ENCODE data around the gene SMC6. TPM values are rescaled to one million over a fixed set of nuclear protein-coding genes. Genes with fewer than 3 reads are reported as not detected.

The SMC6 gene
- total RNA-seq, 6 experiments from 2014 or later = 13.4 to 17.6 (median 16.6) TPM

DNA sequence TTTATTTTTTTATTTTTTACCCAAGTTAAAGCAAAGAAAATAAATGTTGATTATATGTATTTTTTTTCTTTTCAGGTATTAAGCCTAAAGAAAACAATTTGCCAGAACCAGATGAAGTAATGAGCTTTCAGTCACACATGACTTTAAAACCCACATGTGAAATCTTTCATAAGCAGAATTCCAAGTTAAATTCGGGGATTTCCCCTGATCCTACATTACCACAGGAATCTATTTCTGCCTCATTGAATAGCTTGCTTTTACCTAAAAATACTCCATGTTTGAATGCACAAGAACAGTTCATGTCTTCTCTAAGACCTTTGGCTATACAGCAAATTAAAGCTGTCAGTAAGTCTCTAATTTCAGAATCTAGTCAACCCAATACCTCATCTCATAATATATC is 26.9 kb upstream of the SMC6 start:
- Mint-ChIP-seq H3K4me1 (ENCODE audit: low read depth) (no peaks in the 10 kb centered on the region), H3K27me3 (ENCODE audit: insufficient read depth) (no peaks in the 10 kb centered on the region), H3K4me3 (no peak overlapping the region), H3K27ac (no peak overlapping the region), H3K9me3 (no peaks in the 10 kb centered on the region), H3K36me3 (ENCODE audit: low read depth) (peaks cover 26% of the 10 kb centered on the region)
- TF ChIP-seq CTCF (IDR thresholded peaks at IDR 0.05) = no peak
- DNase-seq = no peak

DNA sequence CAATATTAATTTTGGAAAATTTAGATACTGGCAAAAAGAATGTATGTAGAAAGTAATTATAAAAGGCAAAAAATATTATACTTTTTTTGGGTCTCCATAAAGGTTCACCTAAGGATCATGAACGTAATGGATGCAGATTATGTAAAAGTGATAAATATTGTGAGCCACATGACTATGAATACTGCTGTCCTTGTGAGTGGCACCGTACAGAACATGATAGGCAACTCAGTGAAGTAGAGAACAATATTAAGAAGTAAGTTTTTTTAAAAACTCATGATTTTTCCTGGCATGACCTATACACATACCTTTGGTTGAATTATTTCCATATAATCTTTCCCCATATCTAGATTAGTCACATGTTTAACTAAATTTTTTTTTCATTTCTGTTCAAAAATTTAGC is 18.9 kb upstream of the SMC6 start:
- Mint-ChIP-seq H3K27ac (no peak overlapping the region), H3K4me3 (no peak overlapping the region)

GRCh38 chr2:17771956-17772355 is 18.3 kb upstream of the SMC6 start:
- Mint-ChIP-seq H3K4me1 (ENCODE audit: low read depth) (no peaks in the 10 kb centered on the region), H3K9me3 (no peaks in the 10 kb centered on the region), H3K4me3 (no peak overlapping the region), H3K27me3 (ENCODE audit: insufficient read depth) (no peaks in the 10 kb centered on the region), H3K36me3 (ENCODE audit: low read depth) (peaks cover 12% of the 10 kb centered on the region; the same call in 1 of the 2 replicates), H3K27ac (no peak overlapping the region)
- DNase-seq = no peak
- no peak for TF ChIP-seq CTCF (IDR thresholded peaks at IDR 0.05)

More for the DNA sequence above, 18.9 kb upstream of the SMC6 start:
- no peak for TF ChIP-seq CTCF (IDR thresholded peaks at IDR 0.05)
- Mint-ChIP-seq H3K36me3 (ENCODE audit: low read depth) (peaks cover 12% of the 10 kb centered on the region; the same call in 1 of the 2 replicates), H3K9me3 (no peaks in the 10 kb centered on the region), H3K4me1 (ENCODE audit: low read depth) (no peaks in the 10 kb centered on the region), H3K27me3 (ENCODE audit: insufficient read depth) (no peaks in the 10 kb centered on the region)
- no peak for DNase-seq

- no peak for DNase-seq
- Mint-ChIP-seq H3K27ac (no peak overlapping the region), H3K4me1 (ENCODE audit: low read depth) (no peaks in the 10 kb centered on the region), H3K4me3 (no peak overlapping the region), H3K27me3 (ENCODE audit: insufficient read depth) (no peaks in the 10 kb centered on the region), H3K36me3 (ENCODE audit: low read depth) (peaks cover 7% of the 10 kb centered on the region; the same call in 1 of the 2 replicates), H3K9me3 (no peaks in the 10 kb centered on the region)
- TF ChIP-seq CTCF (IDR thresholded peaks at IDR 0.05) = no peak
These were observed 15.3 kb upstream of the SMC6 start for GRCh38 chr2:17768894-17769293.

- no peak for TF ChIP-seq CTCF (IDR thresholded peaks at IDR 0.05)
- Mint-ChIP-seq H3K36me3 (ENCODE audit: low read depth) (peaks cover 11% of the 10 kb centered on the region; the same call in 1 of the 2 replicates), H3K27ac (no peak overlapping the region), H3K4me1 (ENCODE audit: low read depth) (no peaks in the 10 kb centered on the region), H3K4me3 (no peak overlapping the region), H3K9me3 (no peaks in the 10 kb centered on the region), H3K27me3 (ENCODE audit: insufficient read depth) (no peaks in the 10 kb centered on the region)
- DNase-seq = no peak
These were observed 11.8 kb upstream of the SMC6 start for GRCh38 chr2:17765398-17765797.
